AG10803 (cell line): ENCODE measurements around the gene NOC4L.

Experiments
- DNase-seq: peaks from one replicate; pipeline ENCODE4 v3.0.0; 2010; ENCODE audit warnings: low read depth
- H3K4me3 ChIP-seq: 2 replicates; pipeline ENCODE4 v1.5.1; 2011; ENCODE audit warnings: mild to moderate bottlenecking, low read length, control low read depth
- CTCF ChIP-seq: conservative IDR thresholded peaks from 2 replicates; pipeline ENCODE4 v1.5.1; 2011; ENCODE audit warnings: mild to moderate bottlenecking, low read length, control low read depth, inconsistent platforms

Gene NOC4L

GRCh38 chr12:132151145-132151765 lies 7.0 kb downstream of the NOC4L start:
- H3K4me3 ChIP-seq = no peak overlapping the region
- no peak for DNase-seq
- no peak for TF ChIP-seq CTCF

DNA sequence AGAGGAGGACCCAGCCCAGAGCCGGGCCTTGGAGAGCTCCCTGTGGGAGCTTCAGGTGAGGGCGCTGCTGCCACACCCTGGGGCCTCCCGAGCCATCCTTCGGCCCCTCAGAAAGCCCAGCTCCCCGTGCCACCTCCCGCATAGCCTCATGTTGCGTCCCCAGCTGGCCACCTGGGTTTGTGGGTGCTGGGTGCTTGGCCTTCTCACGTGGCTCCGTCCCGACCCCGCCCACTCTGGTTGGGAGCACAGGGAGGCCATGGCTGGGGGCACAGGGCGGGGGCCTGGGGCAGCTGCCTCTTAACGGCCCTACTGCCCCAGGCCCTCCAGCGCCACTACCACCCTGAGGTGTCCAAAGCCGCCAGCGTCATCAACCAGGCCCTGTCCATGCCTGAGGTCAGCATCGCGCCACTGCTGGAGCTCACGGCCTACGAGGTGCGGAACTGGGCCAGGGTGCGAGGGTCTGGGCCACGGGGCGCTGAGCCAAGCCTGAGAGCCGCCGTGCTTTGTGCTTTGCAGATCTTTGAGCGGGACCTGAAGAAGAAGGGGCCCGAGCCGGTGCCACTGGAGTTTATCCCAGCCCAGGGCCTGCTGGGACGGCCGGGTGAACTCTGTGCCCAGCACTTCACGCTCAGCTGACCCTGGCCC lies 7.6 kb downstream of the NOC4L start:
- no peak for DNase-seq
- no peak for TF ChIP-seq CTCF
- no peak overlapping the region for H3K4me3 ChIP-seq

- no peak for DNase-seq
- no peak for TF ChIP-seq CTCF
- H3K4me3 ChIP-seq = no peak overlapping the region
These were observed 8.2 kb downstream of the NOC4L start for GRCh38 chr12:132152411-132152821.

- no peak for DNase-seq
- TF ChIP-seq CTCF = no peak
These were observed 8.7 kb downstream of the NOC4L start for GRCh38 chr12:132152953-132153352.

GRCh38 chr12:132153501-132154340 lies 9.5 kb downstream of the NOC4L start:
- DNase-seq = peak; percentile 63
- TF ChIP-seq CTCF = peak; percentile 79

More at GRCh38 chr12:132152953-132153352, 8.7 kb downstream of the NOC4L start:
- H3K4me3 ChIP-seq = no peak overlapping the region

GRCh38 chr12:132154341-132154761 lies 10.1 kb downstream of the NOC4L start:
- DNase-seq = no peak
- no peak overlapping the region for H3K4me3 ChIP-seq
- no peak for TF ChIP-seq CTCF

More at GRCh38 chr12:132153501-132154340, 9.5 kb downstream of the NOC4L start:
- peak overlapping the region; percentile 36 for H3K4me3 ChIP-seq
